SK-N-SH (cell line): Measurements from ENCODE around the gene FAM9A. TPM values are rescaled to one million over a fixed set of nuclear protein-coding genes. Genes with fewer than 3 reads are reported as not detected.

Source experiments
- CTCF ChIA-PET: fragments of 300-600, 350-600 bp; formaldehyde crosslinking; extraction: SDS; loops from one replicate; lab custom pipeline; 2021; lab: Yijun Ruan, JAX
- POLR2A ChIA-PET: fragments of 350-600 bp; sonication (Branson Sonifier 250); formaldehyde crosslinking; extraction: SDS; loops from one replicate; lab custom pipeline; 2020; ENCODE audit warnings: antibody characterized with exemption, inconsistent platforms; lab: Yijun Ruan, JAX
- DNase-seq: peaks from one replicate; pipeline ENCODE4 v3.0.0; 2012
- H2AFZ ChIP-seq: fragments of 200-600 bp; sonication (generic); 2 replicates; pipeline ENCODE4 v1.8.1; 2016; ENCODE audit warnings: antibody characterized with exemption, mild to moderate bottlenecking, low read depth
- H3F3A ChIP-seq: fragments of 200-600 bp; sonication (generic); replicated peaks from 2 replicates; pipeline ENCODE3; 2016; ENCODE audit warnings: antibody characterized with exemption, mild to moderate bottlenecking; ENCODE audit not compliant: insufficient read depth
- H3K27ac ChIP-seq, 2 experiments: fragments of 200-500 bp in 1 of 2; fragments of 200-600 bp in 1 of 2; sonication (Bioruptor generic) in 1 of 2; sonication (generic), shearing (Covaris generic) in 1 of 2; 2 replicates each; pipeline versions ENCODE4 v1.5.1 to v1.6.1; 2014 to 2016; ENCODE audit warnings: low read depth in 2 of 2, inconsistent platforms in 1 of 2, low read length in 1 of 2, mild to moderate bottlenecking in 1 of 2, mixed read lengths in 1 of 2
- H3K27me3 ChIP-seq: fragments of 200-600 bp; sonication (generic), shearing (Covaris generic); 2 replicates; pipeline ENCODE4 v1.6.1; 2016; ENCODE audit warnings: mixed run types; ENCODE audit not compliant: insufficient read depth
- H3K36me3 ChIP-seq, 2 experiments: fragments of 200-500 bp in 1 of 2; fragments of 200-600 bp in 1 of 2; sonication (Bioruptor generic) in 1 of 2; sonication (generic) in 1 of 2; replicated peaks in 1 of 2; 2 replicates each; pipeline versions ENCODE3 to v1.5.1; 2014 to 2016; ENCODE audit warnings: low read length in 1 of 2, mild to moderate bottlenecking in 1 of 2; ENCODE audit not compliant: insufficient read depth in 2 of 2, control insufficient read depth in 1 of 2
- H3K4me1 ChIP-seq, 2 experiments: fragments of 200-500 bp in 1 of 2; fragments of 200-600 bp in 1 of 2; sonication (Bioruptor generic) in 1 of 2; sonication (generic), shearing (Covaris generic) in 1 of 2; 2 replicates each; pipeline versions ENCODE4 v1.5.1 to v1.6.1; 2014 to 2016; ENCODE audit warnings: low read depth in 1 of 2, low read length in 1 of 2, mixed run types in 1 of 2; ENCODE audit not compliant: insufficient read depth in 2 of 2, control insufficient read depth in 1 of 2
- H3K4me2 ChIP-seq: fragments of 200-600 bp; sonication (generic), shearing (Covaris generic); 2 replicates; pipeline ENCODE4 v1.6.1; 2017; ENCODE audit warnings: mixed run types
- H3K4me3 ChIP-seq, 2 experiments: fragments of 200-500 bp in 1 of 2; fragments of 200-600 bp in 1 of 2; sonication (Bioruptor generic) in 1 of 2; sonication (generic), shearing (Covaris generic) in 1 of 2; 2 replicates each; pipeline versions ENCODE4 v1.5.1 to v1.8.1; 2014 to 2016; ENCODE audit warnings: low read depth in 2 of 2, inconsistent platforms in 1 of 2, low read length in 1 of 2, mild to moderate bottlenecking in 1 of 2, mixed read lengths in 1 of 2, moderate library complexity in 1 of 2
- H3K79me2 ChIP-seq: fragments of 200-600 bp; sonication (generic); 2 replicates; pipeline ENCODE4 v1.8.1; 2017; ENCODE audit warnings: mild to moderate bottlenecking; ENCODE audit not compliant: insufficient read depth
- H3K9ac ChIP-seq: fragments of 200-600 bp; sonication (generic); 2 replicates; pipeline ENCODE4 v1.6.1; 2017; ENCODE audit warnings: mixed run types
- H3K9me2 ChIP-seq: fragments of 200-600 bp; sonication (generic); 2 replicates; pipeline ENCODE4 v1.6.1; 2017; ENCODE audit warnings: mixed run types
- H3K9me3 ChIP-seq: fragments of 200-600 bp; sonication (generic); 2 replicates; pipeline ENCODE4 v1.6.1; 2017; ENCODE audit warnings: mixed run types, mild to moderate bottlenecking, moderate library complexity
- H4K20me1 ChIP-seq: fragments of 200-600 bp; sonication (generic); 2 replicates; pipeline ENCODE4 v1.6.1; 2017; ENCODE audit warnings: mild to moderate bottlenecking, mixed run types; ENCODE audit not compliant: insufficient read depth
- CTCF ChIP-seq: fragments of 200-600 bp; sonication (generic); IDR thresholded peaks from 2 replicates; pipeline ENCODE4 v1.6.1; 2017; ENCODE audit warnings: antibody characterized with exemption, mild to moderate bottlenecking, moderate library complexity
- ELF1 ChIP-seq: IDR thresholded peaks from 2 replicates; pipeline ENCODE4 v1.4.0; 2012
- FOXJ3 ChIP-seq: sonication (generic); formaldehyde crosslinking; IDR thresholded peaks from 2 replicates; pipeline ENCODE4 v1.5.1; 2020; ENCODE audit warnings: mild to moderate bottlenecking, missing genetic modification reagents
- MEF2A ChIP-seq: IDR thresholded peaks from 2 replicates; pipeline ENCODE4 v1.4.0; 2012; ENCODE audit warnings: low read depth, borderline replicate concordance
- MXI1 ChIP-seq: IDR thresholded peaks from 2 replicates; pipeline ENCODE4 v1.6.1; 2012; ENCODE audit warnings: mild to moderate bottlenecking, low read depth, low read length, improper control_type of control experiment
- NFIC ChIP-seq: IDR thresholded peaks from 2 replicates; pipeline ENCODE4 v1.4.0; 2012; ENCODE audit warnings: borderline replicate concordance
- PBX3 ChIP-seq: IDR thresholded peaks from 2 replicates; pipeline ENCODE4; 2012
- POLR2AphosphoS5 ChIP-seq: IDR thresholded peaks from 2 replicates; pipeline ENCODE4 v1.6.1; 2012; ENCODE audit warnings: low read depth, low read length
- REST ChIP-seq: IDR thresholded peaks from 2 replicates; pipeline ENCODE4 v1.6.1; 2012; ENCODE audit warnings: mild to moderate bottlenecking, low read depth, low read length, moderate library complexity
- RXRA ChIP-seq: IDR thresholded peaks from 2 replicates; pipeline ENCODE4 v1.4.0; 2012; ENCODE audit warnings: low read depth, mild to moderate bottlenecking, borderline replicate concordance
- SIN3A ChIP-seq: IDR thresholded peaks from 2 replicates; pipeline ENCODE4 v1.6.1; 2012; ENCODE audit warnings: low read depth, mild to moderate bottlenecking, low read length, moderate library complexity, borderline replicate concordance
- USF2 ChIP-seq: fragments of 150-350 bp; IDR thresholded peaks from 2 replicates; pipeline ENCODE4 v1.6.1; 2017; ENCODE audit warnings: antibody characterized with exemption, low read length, low read depth, borderline replicate concordance
- WGBS: methylation state at CpG from one replicate; pipeline ENCODE4 v1.1.6; 2017; ENCODE audit warnings: low lambda C conversion rate; 5-methylcytosine and 5-hydroxymethylcytosine counted together
- polyA plus RNA-seq, 3 experiments: library from polyadenylated mRNA; depleted of rRNA; stranded (reverse); fragments of >200 nt; gene quantifications; 2 replicates each; pipeline ENCODE4 v1.2.3, GENCODE V29; 2012
- TF ChIP-seq, protein P1 (sequence below): fragments of 150-350 bp; IDR thresholded peaks from 2 replicates; pipeline ENCODE4 v1.6.1; 2016; ENCODE audit warnings: mild to moderate bottlenecking, low read depth, low read length
- TF ChIP-seq, protein P2 (sequence below): IDR thresholded peaks from 2 replicates; pipeline ENCODE4 v1.4.0; 2012; ENCODE audit warnings: low read depth, borderline replicate concordance

The FAM9A gene
- polyA plus RNA-seq, 1 of the 3 experiments (the other 2 are of a cell fraction) = not detected

GRCh38 chrX:8832582-8833378 is 31.6 kb upstream of the FAM9A start:
- WGBS = 12% methylated on average over 4 of the region's 4 CpGs
- no peaks in the 10 kb centered on the region for H3K36me3 ChIP-seq
- H3K9ac ChIP-seq = no peak overlapping the region
- no peak for TF ChIP-seq RXRA
- TF ChIP-seq MXI1 = no peak
- no peak for TF ChIP-seq PBX3
- TF ChIP-seq, protein P1, sequence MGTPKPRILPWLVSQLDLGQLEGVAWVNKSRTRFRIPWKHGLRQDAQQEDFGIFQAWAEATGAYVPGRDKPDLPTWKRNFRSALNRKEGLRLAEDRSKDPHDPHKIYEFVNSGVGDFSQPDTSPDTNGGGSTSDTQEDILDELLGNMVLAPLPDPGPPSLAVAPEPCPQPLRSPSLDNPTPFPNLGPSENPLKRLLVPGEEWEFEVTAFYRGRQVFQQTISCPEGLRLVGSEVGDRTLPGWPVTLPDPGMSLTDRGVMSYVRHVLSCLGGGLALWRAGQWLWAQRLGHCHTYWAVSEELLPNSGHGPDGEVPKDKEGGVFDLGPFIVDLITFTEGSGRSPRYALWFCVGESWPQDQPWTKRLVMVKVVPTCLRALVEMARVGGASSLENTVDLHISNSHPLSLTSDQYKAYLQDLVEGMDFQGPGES = no peak
- no peak for TF ChIP-seq POLR2AphosphoS5
- no peak for TF ChIP-seq SIN3A
- TF ChIP-seq MEF2A = no peak
- no peak for TF ChIP-seq ELF1
- TF ChIP-seq, protein P2, sequence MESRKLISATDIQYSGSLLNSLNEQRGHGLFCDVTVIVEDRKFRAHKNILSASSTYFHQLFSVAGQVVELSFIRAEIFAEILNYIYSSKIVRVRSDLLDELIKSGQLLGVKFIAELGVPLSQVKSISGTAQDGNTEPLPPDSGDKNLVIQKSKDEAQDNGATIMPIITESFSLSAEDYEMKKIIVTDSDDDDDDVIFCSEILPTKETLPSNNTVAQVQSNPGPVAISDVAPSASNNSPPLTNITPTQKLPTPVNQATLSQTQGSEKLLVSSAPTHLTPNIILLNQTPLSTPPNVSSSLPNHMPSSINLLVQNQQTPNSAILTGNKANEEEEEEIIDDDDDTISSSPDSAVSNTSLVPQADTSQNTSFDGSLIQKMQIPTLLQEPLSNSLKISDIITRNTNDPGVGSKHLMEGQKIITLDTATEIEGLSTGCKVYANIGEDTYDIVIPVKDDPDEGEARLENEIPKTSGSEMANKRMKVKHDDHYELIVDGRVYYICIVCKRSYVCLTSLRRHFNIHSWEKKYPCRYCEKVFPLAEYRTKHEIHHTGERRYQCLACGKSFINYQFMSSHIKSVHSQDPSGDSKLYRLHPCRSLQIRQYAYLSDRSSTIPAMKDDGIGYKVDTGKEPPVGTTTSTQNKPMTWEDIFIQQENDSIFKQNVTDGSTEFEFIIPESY = no peak
- TF ChIP-seq CTCF = no peak
- no peak for TF ChIP-seq REST
- no peak for TF ChIP-seq USF2
- TF ChIP-seq NFIC = no peak
- TF ChIP-seq FOXJ3 (CRISPR knock-in tag) = no peak
- no peaks in the 10 kb centered on the region for H3K79me2 ChIP-seq
- H3K4me3 ChIP-seq = no peak overlapping the region
- no peak overlapping the region for H3K4me2 ChIP-seq
- ChIA-PET CTCF (no interaction called here), POLR2A (no interaction called here)
- no peaks in the 10 kb centered on the region for H3K9me3 ChIP-seq
- H3K27ac ChIP-seq = no peak overlapping the region
- no peaks in the 10 kb centered on the region for H3K4me1 ChIP-seq
- no peaks in the 10 kb centered on the region for H3K9me2 ChIP-seq
- H3F3A ChIP-seq = no peaks in the 10 kb centered on the region
- H2AFZ ChIP-seq = no peak overlapping the region
- no peaks in the 10 kb centered on the region; the same call in 1 of the 2 replicates for H3K27me3 ChIP-seq
- no peaks in the 10 kb centered on the region for H4K20me1 ChIP-seq
- DNase-seq = no peak
